Ishikawa (cell line): ENCODE measurements around the gene VTI1A.
A peak's percentile ranks its signal among the peaks of the same experiment; 100 is the strongest.

Source experiments
- CEBPB ChIP-seq: IDR thresholded peaks from 2 replicates; pipeline ENCODE4 v1.6.1; 2012
- CREB1 ChIP-seq: IDR thresholded peaks from 2 replicates; pipeline ENCODE4 v1.6.1; 2012; ENCODE audit warnings: low read depth
- EGR1 ChIP-seq: IDR thresholded peaks from 2 replicates; pipeline ENCODE4 v1.6.1; 2012
- EP300 ChIP-seq: IDR thresholded peaks from 2 replicates; pipeline ENCODE4 v1.6.1; 2012; ENCODE audit warnings: borderline replicate concordance
- FOXM1 ChIP-seq: IDR thresholded peaks from 2 replicates; pipeline ENCODE4 v1.6.1; 2012; ENCODE audit warnings: low read depth, borderline replicate concordance
- MAX ChIP-seq: IDR thresholded peaks from 2 replicates; pipeline ENCODE4 v1.6.1; 2012
- NFIC ChIP-seq: IDR thresholded peaks from 2 replicates; pipeline ENCODE4 v1.6.1; 2012
- RAD21 ChIP-seq: IDR thresholded peaks from 2 replicates; pipeline ENCODE4 v1.6.1; 2012; ENCODE audit warnings: low read depth
- REST ChIP-seq: IDR thresholded peaks from 2 replicates; pipeline ENCODE4 v1.6.1; 2012; ENCODE audit warnings: low read depth, mild to moderate bottlenecking
- TAF1 ChIP-seq: IDR thresholded peaks from 2 replicates; pipeline ENCODE4 v1.6.1; 2012; ENCODE audit warnings: low read depth, mild to moderate bottlenecking
- TCF12 ChIP-seq: IDR thresholded peaks from 2 replicates; pipeline ENCODE4 v1.6.1; 2012; ENCODE audit warnings: low read depth
- TEAD4 ChIP-seq: IDR thresholded peaks from 2 replicates; pipeline ENCODE4 v1.6.1; 2012
- USF1 ChIP-seq: IDR thresholded peaks from 2 replicates; pipeline ENCODE4 v1.6.1; 2012
- YY1 ChIP-seq: IDR thresholded peaks from 2 replicates; pipeline ENCODE4 v1.6.1; 2012; ENCODE audit warnings: low read depth
- ZBTB7A ChIP-seq: IDR thresholded peaks from 2 replicates; pipeline ENCODE4 v1.6.1; 2012; ENCODE audit warnings: low read depth

The VTI1A gene

GRCh38 chr10:112687647-112688046, 240.6 kb downstream of the VTI1A start:
- TF ChIP-seq CREB1, result no peak
- no peak for TF ChIP-seq NFIC
- TF ChIP-seq TCF12, result no peak
- no peak for TF ChIP-seq RAD21
- TF ChIP-seq CEBPB, result no peak
- TF ChIP-seq EP300, result no peak
- no peak for TF ChIP-seq ZBTB7A

GRCh38 chr10:112689327-112690072, 242.5 kb downstream of the VTI1A start:
- no peak for TF ChIP-seq USF1
- TF ChIP-seq RAD21, result peak; percentile 34; the same call in 1 of the 2 replicates
- no peak for TF ChIP-seq YY1

GRCh38 chr10:112695539-112695938, 248.5 kb downstream of the VTI1A start:
- TF ChIP-seq CEBPB (no peak), EGR1 (no peak), MAX (no peak), FOXM1 (no peak), YY1 (no peak), CREB1 (no peak), ZBTB7A (no peak), EP300 (no peak), REST (no peak), USF1 (no peak), TAF1 (no peak), NFIC (no peak), RAD21 (no peak), TEAD4 (no peak), TCF12 (no peak)

- no peak for TF ChIP-seq RAD21
- TF ChIP-seq YY1, result no peak
- no peak for TF ChIP-seq EP300
- TF ChIP-seq CEBPB, result no peak
- TF ChIP-seq NFIC, result no peak
- TF ChIP-seq USF1, result no peak
- no peak for TF ChIP-seq ZBTB7A
Measured at GRCh38 chr10:112696592-112696991, 249.6 kb downstream of the VTI1A start.

GRCh38 chr10:112698133-112698817, 251.3 kb downstream of the VTI1A start:
- TF ChIP-seq NFIC (no peak), EP300 (no peak), ZBTB7A (no peak), RAD21 (no peak), TCF12 (no peak), USF1 (no peak), REST (no peak), YY1 (no peak), CREB1 (no peak)

- no peak for TF ChIP-seq REST
- TF ChIP-seq NFIC, result no peak
Measured at GRCh38 chr10:112698818-112699164, 251.8 kb downstream of the VTI1A start.
